Measurements from ENCODE around the gene PLEKHH2.
A peak's percentile ranks its signal among the peaks of the same experiment; 100 is the strongest.
"Not testable (repeated sequence)": the region's sequence is repeated elsewhere in the genome, so short reads cannot be mapped to it uniquely, and the experiment has no call there.

The PLEKHH2 gene

GRCh38 chr2:43717322-43717721 is 80.3 kb downstream of the PLEKHH2 start:
- no peak for DNase-seq (ENCODE audit: low spot score)

GRCh38 chr2:43718530-43719124 is 81.6 kb downstream of the PLEKHH2 start:
- no peak for DNase-seq (ENCODE audit: low spot score)

- no peak for DNase-seq (ENCODE audit: low spot score)
Measured at GRCh38 chr2:43724728-43725526, 87.9 kb downstream of the PLEKHH2 start.

GRCh38 chr2:43725711-43726246 is 88.7 kb downstream of the PLEKHH2 start:
- no peak for DNase-seq (ENCODE audit: low spot score)

- DNase-seq (ENCODE audit: low spot score) = not testable (repeated sequence)
Measured at GRCh38 chr2:43726961-43727633, 90.0 kb downstream of the PLEKHH2 start.

DNA sequence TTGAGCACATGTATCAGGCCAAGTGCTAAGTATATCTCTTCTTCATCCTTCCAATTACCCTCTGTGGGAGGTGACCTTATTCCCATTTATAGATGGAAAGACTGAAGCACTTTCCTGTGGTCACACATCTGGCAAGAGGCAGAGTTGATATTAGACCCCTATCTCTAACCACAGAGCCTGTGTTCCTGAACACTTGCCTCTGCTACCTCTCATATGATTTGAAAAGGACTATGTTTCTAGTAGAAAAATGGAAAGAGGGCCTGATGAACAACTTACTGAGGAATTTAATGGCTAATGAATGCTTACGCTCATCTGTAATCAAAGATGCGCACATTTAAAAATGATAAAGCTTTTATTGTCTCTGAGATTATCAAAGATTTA is 90.6 kb downstream of the PLEKHH2 start:
- DNase-seq (ENCODE audit: low spot score) = no peak

DNA sequence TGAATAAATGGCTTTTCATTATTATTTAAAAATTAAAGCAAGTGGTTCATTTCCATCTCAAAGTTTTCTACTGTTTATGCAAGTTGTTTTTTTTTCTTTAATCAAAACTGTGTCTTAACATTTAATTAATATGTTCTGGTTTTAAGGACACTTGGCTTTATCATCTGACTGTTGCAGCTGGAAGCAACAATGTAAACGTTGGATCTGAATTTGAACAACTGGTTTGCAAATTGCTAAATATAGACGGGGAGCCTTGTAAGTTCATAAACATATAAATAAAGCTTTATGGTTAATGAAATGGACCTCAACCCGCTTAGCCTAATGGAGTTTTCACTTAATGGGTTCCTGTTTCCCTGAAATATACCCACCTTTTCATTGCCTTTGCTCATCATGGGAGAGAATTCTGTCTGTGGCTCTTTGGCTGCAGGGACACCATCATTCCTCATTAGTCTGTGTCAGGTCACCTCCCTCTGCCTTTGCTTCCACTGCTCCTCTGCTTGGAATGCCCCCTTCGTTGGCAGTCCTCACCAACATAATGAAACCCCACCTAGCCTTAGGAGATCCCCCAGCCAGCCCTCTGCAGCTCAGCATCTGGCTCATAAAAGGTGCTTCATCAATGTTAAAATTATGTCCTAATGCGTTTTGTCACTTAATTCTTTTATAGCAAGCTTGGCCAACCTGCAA is 92.6 kb downstream of the PLEKHH2 start:
- no peak for DNase-seq (ENCODE audit: low spot score)

DNA sequence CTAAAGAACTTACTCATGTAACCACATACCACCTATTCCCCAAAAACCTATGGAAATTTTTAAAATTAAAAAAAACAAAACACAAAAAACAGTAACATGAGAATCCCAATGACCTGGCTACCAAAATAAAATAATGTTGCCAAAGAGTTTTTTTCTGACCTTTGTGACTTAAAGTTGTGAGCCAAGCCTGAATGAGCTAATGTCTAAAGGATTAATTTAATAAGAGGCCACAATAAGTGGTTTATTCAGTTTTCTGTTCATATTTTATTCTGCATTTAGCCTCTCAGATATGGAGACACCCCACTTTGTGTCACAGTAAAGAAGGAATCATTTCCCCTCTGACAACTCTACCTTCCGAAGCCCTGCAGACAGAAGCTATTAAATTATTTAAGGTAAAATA is 94.2 kb downstream of the PLEKHH2 start:
- DNase-seq (ENCODE audit: low spot score) = no peak

GRCh38 chr2:43736637-43737036 is 99.6 kb downstream of the PLEKHH2 start:
- no peak for DNase-seq (ENCODE audit: low spot score)

DNA sequence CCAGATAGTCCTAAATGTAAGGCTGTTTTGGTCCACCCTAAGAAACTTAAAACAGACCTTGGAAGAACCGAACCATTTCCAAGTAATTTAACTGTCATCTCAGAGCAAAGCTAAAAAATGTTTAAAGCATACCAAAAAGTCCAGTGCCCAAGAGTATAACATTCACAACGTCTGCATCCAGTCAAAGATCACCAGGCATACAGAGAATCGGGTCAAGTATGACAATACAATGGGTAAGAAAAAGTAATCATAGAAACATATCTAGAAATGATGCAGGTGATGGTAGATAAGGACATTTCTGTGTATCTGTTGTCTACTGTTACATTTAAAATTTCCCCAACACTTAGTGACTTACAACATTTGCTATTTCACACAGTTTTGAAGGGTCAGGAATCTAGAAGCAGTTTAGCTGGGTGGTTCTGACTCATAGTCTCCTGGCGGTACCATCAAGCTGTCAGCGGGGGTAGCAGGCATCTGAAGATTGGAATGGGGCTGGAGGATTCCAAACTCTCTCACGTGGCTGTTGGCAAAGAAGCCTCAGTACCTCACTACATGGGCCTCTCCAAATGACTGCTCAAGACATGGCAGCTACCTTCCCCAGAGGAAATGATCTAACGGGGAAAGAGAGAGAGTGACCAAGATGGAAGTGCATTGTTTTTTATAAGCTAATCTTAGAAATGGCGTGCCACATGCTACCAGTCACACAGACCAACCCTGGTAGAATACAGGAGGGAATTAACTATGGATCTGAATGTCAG is 100.2 kb downstream of the PLEKHH2 start:
- DNase-seq (ENCODE audit: low spot score) = peak; percentile 66

- DNase-seq (ENCODE audit: low spot score) = no peak
Measured at GRCh38 chr2:43737855-43738254, 100.8 kb downstream of the PLEKHH2 start.

DNA sequence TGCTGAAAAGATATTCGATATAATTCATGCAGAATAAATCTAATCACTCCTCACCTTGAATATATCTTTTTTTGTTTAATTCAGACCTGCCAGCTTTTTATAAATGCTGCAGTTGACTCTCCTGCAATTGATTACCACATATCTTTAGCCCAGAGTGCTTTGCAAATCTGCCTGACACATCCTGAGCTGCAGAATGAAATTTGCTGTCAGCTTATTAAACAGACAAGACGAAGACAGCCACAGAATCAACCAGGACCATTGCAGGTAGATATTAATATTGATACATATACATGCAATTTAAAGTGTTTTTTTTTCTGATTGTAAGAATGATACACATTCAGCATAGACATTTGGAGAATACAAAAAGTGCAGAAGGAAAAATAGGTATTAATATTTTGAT is 101.2 kb downstream of the PLEKHH2 start:
- no peak for DNase-seq (ENCODE audit: low spot score)

DNA sequence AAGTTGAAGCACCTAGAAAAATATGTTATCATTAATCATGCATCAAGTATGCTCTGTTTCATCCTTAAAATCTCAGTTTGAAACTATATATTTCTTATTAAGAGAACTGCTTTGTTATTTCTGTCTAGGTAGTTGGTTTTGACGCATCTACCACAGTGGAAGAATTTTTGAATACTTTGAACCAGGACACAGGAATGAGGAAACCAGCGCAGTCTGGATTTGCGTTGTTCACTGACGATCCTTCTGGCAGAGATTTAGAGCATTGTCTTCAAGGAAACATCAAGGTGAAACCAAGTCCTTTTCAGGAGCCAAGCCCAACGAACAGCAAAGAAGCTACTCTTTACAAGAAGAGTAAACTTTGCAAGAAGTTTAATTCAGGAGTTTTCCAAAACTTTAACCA is 106.6 kb downstream of the PLEKHH2 start:
- DNase-seq (ENCODE audit: low spot score) = no peak

GRCh38 chr2:43745457-43745856 is 108.4 kb downstream of the PLEKHH2 start:
- DNase-seq (ENCODE audit: low spot score) = peak; percentile 12

DNA sequence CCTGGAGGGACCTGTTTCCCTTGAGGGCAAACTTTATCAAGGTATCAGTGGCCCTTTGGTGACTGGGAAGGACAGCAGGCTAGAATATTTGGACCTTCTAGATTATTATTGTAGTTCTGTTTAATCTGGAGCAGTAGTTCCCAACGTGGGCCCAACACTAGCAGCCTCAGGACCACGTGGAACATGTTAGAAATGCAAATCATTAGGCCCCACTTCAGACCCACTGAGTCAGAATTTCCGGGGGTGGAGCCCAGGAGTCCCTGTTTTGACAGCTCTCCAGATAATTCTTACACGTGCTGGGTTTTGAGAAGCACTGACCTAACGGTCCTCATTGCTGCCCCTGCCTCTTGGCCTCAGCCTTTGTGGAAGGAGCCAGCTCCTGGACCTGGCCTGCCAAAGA is 111.3 kb downstream of the PLEKHH2 start:
- no peak for DNase-seq (ENCODE audit: low spot score)

DNA sequence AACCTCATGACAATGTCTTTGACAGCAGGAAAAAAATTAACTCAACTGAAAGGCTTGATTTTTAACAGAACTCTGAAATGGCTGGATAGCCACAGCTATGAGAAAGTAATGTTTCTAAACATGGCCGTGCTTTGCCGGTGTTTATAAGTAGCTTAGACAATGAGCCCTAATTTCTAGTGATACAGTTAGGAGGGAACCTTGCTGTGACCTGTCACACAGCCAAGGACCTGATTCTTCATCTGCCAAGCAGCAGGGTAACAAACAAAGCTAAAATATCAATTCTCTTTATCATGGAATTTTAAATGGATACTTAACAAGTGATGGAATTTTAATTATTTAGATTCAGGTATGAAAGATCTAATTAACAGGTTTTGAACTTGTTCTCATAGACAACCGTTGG is 112.5 kb downstream of the PLEKHH2 start:
- no peak for DNase-seq (ENCODE audit: low spot score)

DNA sequence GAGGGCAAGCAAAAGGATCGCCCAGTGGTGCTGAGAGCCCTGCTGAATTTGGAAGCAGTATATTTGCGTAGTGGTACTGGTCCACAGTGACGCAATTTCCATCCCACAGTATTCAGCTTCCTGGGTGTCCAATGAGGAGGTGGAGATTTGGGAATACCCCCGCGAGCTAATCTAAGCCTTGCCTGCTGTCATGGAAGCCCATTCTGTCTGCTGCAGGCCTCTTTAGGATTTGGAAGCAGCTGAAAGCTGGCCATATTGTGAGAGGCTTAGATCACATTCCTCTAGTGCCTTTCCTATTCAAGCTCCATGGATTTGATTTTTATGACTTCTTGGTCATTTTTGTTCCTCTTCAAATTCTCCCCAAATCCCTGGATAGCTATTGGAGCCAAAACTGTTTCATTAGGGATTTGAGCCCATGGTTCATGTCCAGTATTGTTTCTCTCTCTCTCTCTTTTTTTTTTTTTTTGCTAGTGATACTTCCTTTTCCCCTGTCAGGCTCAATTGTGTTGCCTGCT is 114.5 kb downstream of the PLEKHH2 start:
- no peak for DNase-seq (ENCODE audit: low spot score)

- DNase-seq (ENCODE audit: low spot score) = no peak
Measured at GRCh38 chr2:43752302-43752701, 115.2 kb downstream of the PLEKHH2 start.

GRCh38 chr2:43754180-43754579 is 117.1 kb downstream of the PLEKHH2 start:
- DNase-seq (ENCODE audit: low spot score) = no peak

- DNase-seq (ENCODE audit: low spot score) = no peak
Measured at GRCh38 chr2:43758739-43759138, 121.7 kb downstream of the PLEKHH2 start.

- DNase-seq (ENCODE audit: low spot score) = peak; percentile 16
Measured at GRCh38 chr2:43759195-43759594, 122.1 kb downstream of the PLEKHH2 start.
